Ascending aorta (tissue), 2 donors: ENCODE data around the gene PRKAG1. TPM values are rescaled to one million over a fixed set of nuclear protein-coding genes. Genes with fewer than 3 reads are reported as not detected.
A peak's percentile ranks its signal among the peaks of the same experiment; 100 is the strongest.

Experiments used
- DNase-seq, 2 donors: peaks; one replicate each; pipeline ENCODE4 v3.0.0-alpha.2; 2019; ENCODE audit warnings: low spot score in 2 of 2
- H3K27ac ChIP-seq, 2 donors: fragments of 200-600 bp; sonication (generic); one replicate each; pipeline ENCODE4 v1.5.1; 2016 to 2017; ENCODE audit warnings: mild to moderate bottlenecking in 1 of 2
- H3K27me3 ChIP-seq: fragments of 200-600 bp; sonication (generic); one replicate; pipeline ENCODE4 v1.5.1; 2017
- H3K36me3 ChIP-seq, 2 donors: fragments of 200-600 bp; sonication (generic); one replicate each; pipeline ENCODE4 v1.5.1; 2016
- H3K4me1 ChIP-seq, 2 donors: fragments of 200-600 bp; sonication (generic); one replicate each; pipeline ENCODE4 v1.5.1; 2016 to 2017; ENCODE audit warnings: mild to moderate bottlenecking in 1 of 2
- H3K4me3 ChIP-seq, 2 donors: fragments of 200-600 bp; sonication (generic); one replicate each; pipeline ENCODE4 v1.5.1; 2016 to 2017; ENCODE audit warnings: mild to moderate bottlenecking in 1 of 2
- H3K9me3 ChIP-seq, 2 donors: fragments of 200-600 bp; sonication (generic); one replicate each; pipeline ENCODE4 v1.5.1; 2016
- intact Hi-C: fragments of 100-400 bp; cut with DNase I; formaldehyde crosslinking; loops from one replicate; pipeline ENCODE4 v1.15.1; 2023
- total RNA-seq: library from RNA; depleted of rRNA; stranded (reverse); fragments of >200 nt; gene quantifications from one replicate; pipeline ENCODE4 v1.1.0, GENCODE V29; 2016
- TF ChIP-seq, protein P1 (sequence below), 3 experiments: fragments of 200-600 bp in 2 of 3; fragments of 450-650 bp in 1 of 3; sonication (generic) in 2 of 3; IDR thresholded peaks; one replicate each; pipeline ENCODE4 v1.5.1; 2016 to 2019; ENCODE audit warnings: antibody characterized with exemption in 3 of 3, mild to moderate bottlenecking in 1 of 3, moderate library complexity in 1 of 3

Gene PRKAG1
- total RNA-seq, 1 donor from 2014 or later = 32.8 TPM

DNA sequence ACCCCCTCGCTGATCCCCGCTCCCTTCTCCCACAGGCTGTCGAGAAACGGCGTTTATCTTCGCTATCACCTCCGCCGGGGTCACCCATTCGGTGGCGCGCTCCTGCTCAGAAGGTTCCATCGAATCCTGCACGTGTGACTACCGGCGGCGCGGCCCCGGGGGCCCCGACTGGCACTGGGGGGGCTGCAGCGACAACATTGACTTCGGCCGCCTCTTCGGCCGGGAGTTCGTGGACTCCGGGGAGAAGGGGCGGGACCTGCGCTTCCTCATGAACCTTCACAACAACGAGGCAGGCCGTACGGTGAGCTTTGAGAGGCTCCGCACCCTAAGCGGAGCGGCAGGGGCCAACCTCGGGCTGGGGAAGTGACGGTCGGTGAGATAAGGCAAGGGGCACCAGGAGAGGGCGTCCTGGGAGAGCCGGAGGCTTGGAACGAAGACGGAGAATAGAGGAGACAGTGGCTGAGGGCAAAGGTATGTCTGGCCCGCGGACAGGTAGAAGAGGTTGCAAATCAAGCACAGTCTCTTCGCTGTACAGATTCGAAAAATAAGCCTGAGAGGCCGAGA lies 38.1 kb downstream of the PRKAG1 start:
- Histone ChIP-seq H3K27me3 (peaks cover 27% of the 10 kb centered on the region), H3K4me1 (peaks cover 25 to 32% of the 10 kb centered on the region in 2 donors), H3K4me3 (peak overlapping the region; percentile 43 to 60), H3K27ac (no peak overlapping the region), H3K36me3 (no peaks in the 10 kb centered on the region), H3K9me3 (no peaks in the 10 kb centered on the region)
- TF ChIP-seq, protein P1, sequence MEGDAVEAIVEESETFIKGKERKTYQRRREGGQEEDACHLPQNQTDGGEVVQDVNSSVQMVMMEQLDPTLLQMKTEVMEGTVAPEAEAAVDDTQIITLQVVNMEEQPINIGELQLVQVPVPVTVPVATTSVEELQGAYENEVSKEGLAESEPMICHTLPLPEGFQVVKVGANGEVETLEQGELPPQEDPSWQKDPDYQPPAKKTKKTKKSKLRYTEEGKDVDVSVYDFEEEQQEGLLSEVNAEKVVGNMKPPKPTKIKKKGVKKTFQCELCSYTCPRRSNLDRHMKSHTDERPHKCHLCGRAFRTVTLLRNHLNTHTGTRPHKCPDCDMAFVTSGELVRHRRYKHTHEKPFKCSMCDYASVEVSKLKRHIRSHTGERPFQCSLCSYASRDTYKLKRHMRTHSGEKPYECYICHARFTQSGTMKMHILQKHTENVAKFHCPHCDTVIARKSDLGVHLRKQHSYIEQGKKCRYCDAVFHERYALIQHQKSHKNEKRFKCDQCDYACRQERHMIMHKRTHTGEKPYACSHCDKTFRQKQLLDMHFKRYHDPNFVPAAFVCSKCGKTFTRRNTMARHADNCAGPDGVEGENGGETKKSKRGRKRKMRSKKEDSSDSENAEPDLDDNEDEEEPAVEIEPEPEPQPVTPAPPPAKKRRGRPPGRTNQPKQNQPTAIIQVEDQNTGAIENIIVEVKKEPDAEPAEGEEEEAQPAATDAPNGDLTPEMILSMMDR (IDR thresholded peaks at IDR 0.05) = no peak
- DNase-seq = no peak
- intact Hi-C loops = no loop called here

DNA sequence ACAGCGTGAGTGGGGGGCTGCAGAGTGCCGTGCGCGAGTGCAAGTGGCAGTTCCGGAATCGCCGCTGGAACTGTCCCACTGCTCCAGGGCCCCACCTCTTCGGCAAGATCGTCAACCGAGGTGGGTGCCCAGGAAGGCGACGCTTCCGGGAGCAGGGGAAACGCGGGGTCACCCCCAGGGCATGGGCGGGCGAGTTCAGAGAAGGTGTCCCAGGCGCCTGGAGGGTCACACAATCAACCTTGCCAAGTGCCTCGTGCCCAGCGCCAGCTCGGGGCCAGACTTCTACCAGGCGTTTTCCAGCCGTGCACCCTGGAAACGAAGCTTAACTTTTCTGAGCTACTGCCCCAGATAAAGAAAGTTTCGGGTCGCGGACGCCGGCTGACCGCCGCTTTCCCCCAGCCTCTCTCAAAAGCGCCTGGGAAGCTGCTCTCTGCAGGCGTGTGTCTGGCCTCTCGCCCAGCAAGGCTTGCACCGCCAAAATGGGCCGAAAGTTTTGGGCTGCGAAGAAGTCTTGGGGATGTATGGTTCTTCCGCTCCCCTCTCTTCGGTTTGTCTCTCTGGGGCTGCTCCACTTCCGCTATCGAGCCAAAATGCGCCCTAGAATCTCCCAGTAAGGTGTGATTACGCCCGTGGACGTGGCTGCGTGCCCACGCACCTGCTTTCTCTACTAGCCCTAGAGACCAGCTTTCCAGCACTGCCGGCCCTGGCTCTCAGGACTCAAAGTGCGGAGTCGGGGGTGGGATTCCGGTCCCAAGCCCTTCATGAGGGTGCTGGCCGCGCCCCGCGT lies 38.8 kb downstream of the PRKAG1 start:
- Histone ChIP-seq H3K27ac (no peak overlapping the region), H3K27me3 (peaks cover 27% of the 10 kb centered on the region), H3K9me3 (no peaks in the 10 kb centered on the region), H3K4me1 (peaks cover 25 to 29% of the 10 kb centered on the region in 2 donors), H3K36me3 (no peaks in the 10 kb centered on the region), H3K4me3 (peak overlapping the region; percentile 43 to 60)
- DNase-seq = no peak
- intact Hi-C loops = no loop called here
- TF ChIP-seq, protein P1 (IDR thresholded peaks at IDR 0.05) = no peak

DNA sequence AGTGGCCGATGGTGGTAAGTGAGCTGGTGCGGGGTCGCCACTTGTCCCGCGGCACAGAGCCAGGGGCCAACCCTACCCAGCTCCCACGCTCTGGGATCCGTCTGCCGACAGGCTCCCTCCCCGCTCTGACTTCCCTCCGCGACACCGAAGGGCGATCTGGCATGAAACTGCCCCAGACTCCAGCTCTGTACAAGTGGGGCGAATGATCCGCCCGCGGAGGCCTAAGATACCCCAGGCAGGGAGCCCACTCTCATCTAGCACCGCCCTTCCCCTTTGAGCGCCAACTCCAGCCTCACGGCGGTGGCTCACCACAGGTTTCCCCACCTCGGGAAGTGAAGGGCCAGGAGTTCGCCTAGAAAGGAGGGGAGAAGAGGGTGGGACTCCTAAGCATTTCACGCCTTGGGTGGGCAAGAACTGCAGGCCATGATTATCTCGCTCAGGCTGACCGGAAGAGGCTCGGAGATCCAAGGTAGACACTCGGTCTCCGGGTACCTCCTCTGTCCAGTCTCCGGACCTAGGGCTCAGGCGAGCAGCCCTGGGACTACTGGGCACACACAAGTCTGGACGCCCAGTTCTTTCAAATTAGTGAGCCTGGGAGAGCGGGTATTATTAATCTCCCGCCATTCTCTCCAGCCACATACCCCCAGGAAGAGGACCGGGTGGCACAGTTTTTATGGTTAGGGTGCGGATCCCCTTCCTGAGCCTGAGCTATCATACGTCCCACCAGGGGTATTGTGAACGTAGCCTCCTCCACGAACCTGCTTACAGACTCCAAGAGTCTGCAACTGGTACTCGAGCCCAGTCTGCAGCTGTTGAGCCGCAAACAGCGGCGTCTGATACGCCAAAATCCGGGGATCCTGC lies 39.6 kb downstream of the PRKAG1 start:
- no peak for DNase-seq
- Histone ChIP-seq H3K27ac (no peak overlapping the region), H3K9me3 (no peaks in the 10 kb centered on the region), H3K4me3 (peak overlapping the region; percentile 41 to 60), H3K27me3 (peaks cover 27% of the 10 kb centered on the region), H3K36me3 (no peaks in the 10 kb centered on the region), H3K4me1 (peaks cover 25 to 29% of the 10 kb centered on the region in 2 donors)
- TF ChIP-seq, protein P1 (IDR thresholded peaks at IDR 0.05) = no peak
- intact Hi-C loops = no loop called here

DNA sequence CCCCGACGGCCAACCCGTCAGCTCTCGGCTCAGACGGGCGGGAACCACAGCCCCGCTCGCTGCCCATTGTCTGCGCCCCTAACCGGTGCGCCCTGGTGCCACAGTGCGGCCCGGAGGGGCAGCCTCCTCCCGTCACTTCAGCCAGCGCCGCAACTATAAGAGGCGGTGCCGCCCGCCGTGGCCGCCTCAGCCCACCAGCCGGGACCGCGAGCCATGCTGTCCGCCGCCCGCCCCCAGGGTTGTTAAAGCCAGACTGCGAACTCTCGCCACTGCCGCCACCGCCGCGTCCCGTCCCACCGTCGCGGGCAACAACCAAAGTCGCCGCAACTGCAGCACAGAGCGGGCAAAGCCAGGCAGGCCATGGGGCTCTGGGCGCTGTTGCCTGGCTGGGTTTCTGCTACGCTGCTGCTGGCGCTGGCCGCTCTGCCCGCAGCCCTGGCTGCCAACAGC lies 40.3 kb downstream of the PRKAG1 start, which contains the start of gene WNT1:
Gene WNT1, plus strand, starts transcription at position 32 of the 450 bp plus-strand sequence. Its CDS starts 329 bp downstream, at position 361.
- no peaks in the 10 kb centered on the region for H3K36me3 ChIP-seq
- intact Hi-C loops = no loop called here
- no peaks in the 10 kb centered on the region for H3K9me3 ChIP-seq
- peaks cover 25 to 29% of the 10 kb centered on the region in 2 donors for H3K4me1 ChIP-seq
- DNase-seq = no peak
- H3K27me3 ChIP-seq = peaks cover 27% of the 10 kb centered on the region
- TF ChIP-seq, protein P1 (IDR thresholded peaks at IDR 0.05) = peak in 1 of 3 experiments; percentile 32
- H3K4me3 ChIP-seq = peak within 1 kb of the TSS; percentile 41 to 60
- no peak within 1 kb of the TSS for H3K27ac ChIP-seq
